ENCODE results near the gene MAPKBP1. TPM values are rescaled to one million over a fixed set of nuclear protein-coding genes. Genes with fewer than 3 reads are reported as not detected.
"Not testable (repeated sequence)": the region's sequence is repeated elsewhere in the genome, so short reads cannot be mapped to it uniquely, and the experiment has no call there.

MAPKBP1 gene
- total RNA-seq, 1 experiment from 2014 or later, result 29.3 TPM

GRCh38 chr15:41827880-41828806 lies 53.9 kb downstream of the MAPKBP1 start, which contains the start of gene JMJD7:
JMJD7 (plus strand) TSS chr15:41828092; CDS start chr15:41828125, 33 bp downstream.
- peaks cover 11% of the 10 kb centered on the region for H3K36me3 ChIP-seq (ENCODE audit: insufficient read depth, low read length, poor library complexity, severe bottlenecking)
- TF ChIP-seq CTCF (conservative IDR thresholded peaks at IDR 0.05; ENCODE audit: low read depth, low read length) (no peak), EZH2 (IDR thresholded peaks at IDR 0.05; ENCODE audit: borderline replicate concordance, low read depth, low read length, poor library complexity, severe bottlenecking) (no peak)
- no TSS peak for BruUV-seq (replicated peaks)
- peak; percentile 91 for DNase-seq (ENCODE audit: low spot score)
- no peaks in the 10 kb centered on the region for H3K9me3 ChIP-seq (ENCODE audit: low read depth, low read length, poor library complexity, severe bottlenecking)
- intact Hi-C loops (cut with micrococcal nuclease; ENCODE audit: unreplicated experiment), result no loop called here
- ChIA-PET CTCF (no interaction called here), POLR2A (ENCODE audit: low non-redundant PET) (interaction anchor here (0.6 kb wide), 1 partner anchor 140 kb away, joined by 3 read pairs; no protein-coding TSS in a partner anchor)
- H3K27ac ChIP-seq (ENCODE audit: low read depth, low read length, poor library complexity, severe bottlenecking), result peak within 1 kb of the TSS; percentile 83
- H3K27me3 ChIP-seq (replicated peaks; ENCODE audit: insufficient read depth, low read depth, low read length, poor library complexity), result no peaks in the 10 kb centered on the region
- peaks cover 5% of the 10 kb centered on the region for H3K4me1 ChIP-seq (ENCODE audit: insufficient read depth, low read length, poor library complexity, severe bottlenecking)
- H3K4me3 ChIP-seq (ENCODE audit: low read depth, low read length, poor library complexity, severe bottlenecking), result peak within 1 kb of the TSS; percentile 88

GRCh38 chr15:41828807-41829141 lies 54.5 kb downstream of the MAPKBP1 start:
- Histone ChIP-seq H3K27ac (ENCODE audit: low read depth, low read length, poor library complexity, severe bottlenecking) (peak overlapping the region; percentile 83), H3K4me3 (ENCODE audit: low read depth, low read length, poor library complexity, severe bottlenecking) (peak overlapping the region; percentile 88), H3K36me3 (ENCODE audit: insufficient read depth, low read length, poor library complexity, severe bottlenecking) (peaks cover 11% of the 10 kb centered on the region), H3K27me3 (replicated peaks; ENCODE audit: insufficient read depth, low read depth, low read length, poor library complexity) (no peaks in the 10 kb centered on the region), H3K9me3 (ENCODE audit: low read depth, low read length, poor library complexity, severe bottlenecking) (no peaks in the 10 kb centered on the region), H3K4me1 (ENCODE audit: insufficient read depth, low read length, poor library complexity, severe bottlenecking) (peaks cover 5% of the 10 kb centered on the region)
- DNase-seq (ENCODE audit: low spot score), result no peak
- TF ChIP-seq EZH2 (IDR thresholded peaks at IDR 0.05; ENCODE audit: borderline replicate concordance, low read depth, low read length, poor library complexity, severe bottlenecking) (no peak), CTCF (conservative IDR thresholded peaks at IDR 0.05; ENCODE audit: low read depth, low read length) (no peak)
- ChIA-PET CTCF (no interaction called here), POLR2A (ENCODE audit: low non-redundant PET) (no interaction called here)
- BruUV-seq (replicated peaks), result TSS peak; percentile 50
- intact Hi-C loops (cut with micrococcal nuclease; ENCODE audit: unreplicated experiment), result no loop called here

- Histone ChIP-seq H3K27ac (ENCODE audit: low read depth, low read length, poor library complexity, severe bottlenecking) (no peak overlapping the region), H3K9me3 (ENCODE audit: low read depth, low read length, poor library complexity, severe bottlenecking) (no peaks in the 10 kb centered on the region), H3K27me3 (replicated peaks; ENCODE audit: insufficient read depth, low read depth, low read length, poor library complexity) (no peaks in the 10 kb centered on the region), H3K36me3 (ENCODE audit: insufficient read depth, low read length, poor library complexity, severe bottlenecking) (peaks cover 8% of the 10 kb centered on the region), H3K4me3 (ENCODE audit: low read depth, low read length, poor library complexity, severe bottlenecking) (no peak overlapping the region), H3K4me1 (ENCODE audit: insufficient read depth, low read length, poor library complexity, severe bottlenecking) (peaks cover 5% of the 10 kb centered on the region)
- ChIA-PET CTCF (no interaction called here), POLR2A (ENCODE audit: low non-redundant PET) (no interaction called here)
- intact Hi-C loops (cut with micrococcal nuclease; ENCODE audit: unreplicated experiment), result no loop called here
- TF ChIP-seq EZH2 (IDR thresholded peaks at IDR 0.05; ENCODE audit: borderline replicate concordance, low read depth, low read length, poor library complexity, severe bottlenecking), result no peak
- TF ChIP-seq CTCF (conservative IDR thresholded peaks at IDR 0.05; ENCODE audit: low read depth, low read length), result no peak
- DNase-seq (ENCODE audit: low spot score), result no peak
- BruUV-seq (replicated peaks), result no TSS peak
These were observed 55.8 kb downstream of the MAPKBP1 start for GRCh38 chr15:41829959-41830646.

GRCh38 chr15:41831291-41831690 lies 57.0 kb downstream of the MAPKBP1 start:
- H3K9me3 ChIP-seq (ENCODE audit: low read depth, low read length, poor library complexity, severe bottlenecking); H3K36me3 ChIP-seq (ENCODE audit: insufficient read depth, low read length, poor library complexity, severe bottlenecking); DNase-seq (ENCODE audit: low spot score); H3K27ac ChIP-seq (ENCODE audit: low read depth, low read length, poor library complexity, severe bottlenecking); H3K27me3 ChIP-seq (replicated peaks; ENCODE audit: insufficient read depth, low read depth, low read length, poor library complexity); POLR2A ChIA-PET (ENCODE audit: low non-redundant PET); H3K4me3 ChIP-seq (ENCODE audit: low read depth, low read length, poor library complexity, severe bottlenecking); BruUV-seq (replicated peaks); intact Hi-C loops (cut with micrococcal nuclease; ENCODE audit: unreplicated experiment); H3K4me1 ChIP-seq (ENCODE audit: insufficient read depth, low read length, poor library complexity, severe bottlenecking): not testable (repeated sequence)
- CTCF ChIA-PET, result interaction anchor here (1.0 kb wide), 1 partner anchor 49 kb away, joined by 3 read pairs; no protein-coding TSS in a partner anchor

Data from A673 (cell line).